SKM-1 (cell line): ENCODE data around the gene SORCS3.
"Not testable (repeated sequence)": the region's sequence is repeated elsewhere in the genome, so short reads cannot be mapped to it uniquely, and the experiment has no call there.

Experiments used
- DNase-seq: peaks from one replicate; lab custom pipeline; 2025; ENCODE audit not compliant: unreplicated experiment; lab: John Stamatoyannopoulos, UW

Gene SORCS3

GRCh38 chr10:104689547-104689946, 48.5 kb downstream of the SORCS3 start:
- no peak for DNase-seq

GRCh38 chr10:104690101-104690500, 49.0 kb downstream of the SORCS3 start:
- DNase-seq, result no peak

- DNase-seq, result no peak
These were observed 49.9 kb downstream of the SORCS3 start for GRCh38 chr10:104690959-104691358.

DNA sequence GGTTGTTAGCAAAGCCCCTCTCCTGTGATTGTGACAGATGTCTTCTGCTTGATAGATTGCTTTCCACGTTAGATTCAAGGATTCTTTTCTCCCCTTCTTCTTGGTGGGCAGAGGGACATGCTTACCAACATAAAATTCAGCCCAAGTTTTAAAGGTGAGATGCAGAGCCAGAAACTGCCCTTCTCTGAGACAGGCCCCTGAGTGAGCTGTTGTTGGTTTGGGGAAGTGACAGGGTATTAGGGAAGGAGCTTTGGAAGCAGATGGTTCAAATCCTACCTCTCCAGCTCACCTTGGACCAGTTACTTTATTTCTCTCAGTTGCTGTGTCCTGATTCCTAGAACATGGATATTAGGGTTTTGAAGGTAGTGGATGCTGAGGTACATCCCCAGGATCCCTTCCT, 53.0 kb downstream of the SORCS3 start:
- DNase-seq, result no peak

DNA sequence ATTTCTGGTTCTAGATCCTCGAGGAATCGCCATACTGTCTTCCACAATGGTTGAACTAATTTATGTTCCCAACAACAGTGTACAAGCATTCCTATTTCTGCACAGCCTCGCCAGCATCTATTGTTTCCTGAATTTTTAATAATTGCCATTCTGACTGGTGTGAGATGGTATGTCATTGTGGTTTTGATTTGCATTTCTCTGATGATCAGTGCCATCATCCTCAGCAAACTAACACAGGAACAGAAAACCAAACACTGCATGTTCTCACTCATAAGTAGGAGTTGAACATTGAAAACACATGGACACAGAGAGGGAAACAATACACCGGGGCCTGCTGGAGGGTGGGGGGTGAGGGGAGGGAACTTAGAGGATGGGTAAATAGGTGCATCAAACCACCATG, 62.2 kb downstream of the SORCS3 start:
- not testable (repeated sequence) for DNase-seq

- no peak for DNase-seq
These were observed 65.8 kb downstream of the SORCS3 start for GRCh38 chr10:104706886-104707285.

DNA sequence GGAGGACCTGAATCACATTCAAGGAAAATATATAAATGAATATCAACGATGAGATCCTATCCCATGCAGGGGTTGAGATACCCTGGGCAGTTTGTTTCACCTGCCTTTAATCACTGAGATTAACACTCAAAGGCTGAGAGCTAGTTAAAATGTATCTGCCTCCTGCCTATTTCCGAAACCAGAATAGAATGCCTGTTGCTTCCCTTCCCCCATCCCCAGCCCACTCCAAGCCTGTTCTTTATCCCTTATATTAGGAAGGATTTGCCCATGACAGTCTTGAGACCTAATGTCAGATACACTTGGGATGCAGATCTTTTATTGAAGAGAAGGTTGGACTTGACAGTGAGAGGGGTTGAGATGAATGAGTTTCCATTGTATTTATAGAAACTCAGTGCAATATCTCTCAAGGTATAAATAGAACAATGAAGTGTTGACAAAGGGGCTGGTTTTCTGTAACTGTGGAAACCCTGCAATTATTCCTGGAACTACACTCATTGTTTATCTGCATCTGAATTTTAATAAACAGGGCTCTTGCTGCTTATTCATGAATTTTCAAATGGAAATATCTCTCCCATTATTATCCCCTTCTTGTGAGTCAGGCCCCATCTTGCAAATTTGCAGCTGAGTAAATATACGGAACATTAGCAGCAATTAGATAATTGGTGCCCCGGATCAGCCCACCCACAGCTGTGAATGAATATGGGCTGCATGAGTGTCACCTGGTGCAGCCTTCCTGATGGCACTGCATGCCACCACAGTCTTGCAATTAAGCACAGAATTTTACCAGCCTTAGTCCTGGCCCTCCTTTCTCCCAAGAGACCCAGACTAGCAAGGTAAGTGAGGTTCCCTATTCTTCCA, 66.7 kb downstream of the SORCS3 start:
- DNase-seq, result no peak

- no peak for DNase-seq
These were observed 70.2 kb downstream of the SORCS3 start for GRCh38 chr10:104711302-104711721.

GRCh38 chr10:104730593-104730992, 89.5 kb downstream of the SORCS3 start:
- not testable (repeated sequence) for DNase-seq

DNA sequence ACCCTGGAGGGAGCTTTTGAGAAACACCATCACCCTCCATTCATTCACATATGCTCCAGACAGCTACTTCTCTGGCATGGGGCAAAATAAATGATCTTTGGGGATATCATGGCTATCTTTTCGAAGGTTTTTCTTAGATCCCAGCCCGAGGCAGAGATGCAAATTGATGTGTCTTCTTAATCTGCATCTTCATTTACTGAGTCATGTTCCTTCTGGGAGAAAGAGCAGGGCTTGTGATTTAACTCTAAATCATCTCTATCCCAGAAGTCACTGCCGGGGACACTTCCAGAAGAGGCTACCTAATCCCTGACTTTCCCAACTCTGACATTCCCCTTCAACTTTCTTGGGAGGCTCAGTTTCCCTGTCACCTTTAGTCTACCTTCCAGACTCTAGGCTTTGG, 90.1 kb downstream of the SORCS3 start:
- DNase-seq, result no peak

- DNase-seq, result no peak
These were observed 91.1 kb downstream of the SORCS3 start for GRCh38 chr10:104732222-104732621.

DNA sequence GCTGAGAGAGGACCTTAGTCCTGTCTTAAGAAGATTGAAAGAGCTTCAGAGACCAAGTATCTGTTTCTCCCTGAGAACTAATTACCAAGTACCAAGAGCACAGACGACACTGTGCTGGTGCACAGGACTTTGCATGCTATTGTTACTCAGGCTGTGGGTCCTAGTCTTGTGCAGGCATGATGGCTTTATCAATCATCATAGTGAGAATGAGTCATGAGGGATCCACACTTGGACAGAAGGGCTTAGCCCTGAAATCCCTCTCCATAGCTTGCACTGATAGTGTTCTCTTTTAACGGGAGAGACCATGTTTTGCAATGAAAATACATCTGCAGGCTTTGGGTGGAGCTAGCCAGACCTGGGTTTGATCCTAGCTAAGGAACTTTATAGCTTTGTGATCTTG, 93.3 kb downstream of the SORCS3 start:
- no peak for DNase-seq

DNA sequence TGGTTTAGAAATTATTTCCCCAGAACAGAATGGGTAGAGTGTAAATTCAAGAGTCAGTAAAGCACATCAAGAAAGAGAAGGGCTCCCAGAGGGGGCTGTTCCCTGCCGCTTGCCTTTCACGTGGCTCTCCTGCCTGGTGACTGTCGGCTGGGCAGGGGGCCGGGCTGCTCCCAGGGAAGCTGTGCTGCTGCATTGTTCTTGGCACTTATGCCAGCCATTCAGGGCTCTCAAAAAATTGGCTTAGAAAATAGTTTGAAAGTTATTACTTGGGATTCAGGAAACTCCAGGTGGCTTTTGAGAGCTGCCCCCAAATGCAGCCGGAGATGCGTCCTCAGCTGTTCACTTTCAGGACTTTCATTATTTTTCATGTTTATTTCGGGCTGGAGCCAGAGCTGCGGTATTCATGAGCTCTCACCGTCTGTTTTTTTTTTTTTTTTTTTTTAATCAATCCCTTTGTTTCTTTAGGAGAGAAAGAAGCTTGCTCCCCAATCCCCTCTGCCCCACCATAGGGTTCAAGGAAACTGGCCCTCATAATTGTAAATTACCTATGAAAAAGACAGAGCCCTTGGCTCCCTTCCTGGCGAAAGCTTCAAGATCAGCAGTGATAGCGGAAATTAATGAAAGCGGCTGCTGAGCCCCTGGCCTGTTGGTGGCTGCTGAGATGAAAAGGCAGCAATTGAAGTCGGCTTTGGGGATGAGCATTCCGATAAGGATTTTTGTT, 94.1 kb downstream of the SORCS3 start:
- no peak for DNase-seq

- DNase-seq, result no peak
These were observed 94.8 kb downstream of the SORCS3 start for GRCh38 chr10:104735757-104736391.

- no peak for DNase-seq
These were observed 100.0 kb downstream of the SORCS3 start for GRCh38 chr10:104741127-104741526.

GRCh38 chr10:104744052-104744451, 103.0 kb downstream of the SORCS3 start:
- no peak for DNase-seq

DNA sequence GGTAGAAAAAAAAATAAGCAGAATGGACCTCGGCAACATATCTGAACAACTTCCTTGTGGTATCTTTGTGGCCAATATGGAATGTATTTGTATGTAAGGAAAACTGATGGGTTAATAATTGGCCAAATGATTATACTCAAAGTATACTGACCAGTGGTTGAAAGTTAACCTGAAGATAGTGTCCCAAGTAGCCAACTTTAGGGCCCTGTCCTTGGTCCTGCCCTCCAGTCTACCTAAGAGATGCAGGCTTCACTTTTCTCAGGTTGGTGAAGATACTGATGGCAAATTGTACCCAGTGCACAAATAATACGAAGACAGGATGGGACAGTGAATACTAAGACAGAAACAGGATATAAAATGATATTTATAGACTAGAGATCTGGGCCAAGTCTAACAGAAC, 109.2 kb downstream of the SORCS3 start:
- no peak for DNase-seq

- no peak for DNase-seq
These were observed 121.7 kb downstream of the SORCS3 start for GRCh38 chr10:104762793-104763192.

DNA sequence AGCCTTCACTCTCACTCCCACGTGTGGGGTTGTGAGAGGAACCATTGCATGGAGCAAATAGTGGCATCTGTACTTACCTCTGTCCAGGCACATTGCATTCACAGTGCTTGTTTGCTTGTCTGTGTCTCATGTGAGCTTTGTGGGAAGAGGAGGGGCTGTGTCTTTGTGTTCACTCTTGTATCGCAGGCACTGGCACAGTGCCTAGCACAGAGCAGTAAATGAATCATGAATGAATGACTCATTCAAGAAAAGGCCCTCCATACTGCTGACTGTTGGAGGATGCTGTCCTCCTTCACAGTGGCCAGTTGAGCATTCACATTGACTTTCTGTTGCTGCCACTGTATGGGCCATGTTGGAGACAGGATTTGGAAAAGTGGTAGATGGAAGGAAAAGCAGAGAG, 125.3 kb downstream of the SORCS3 start:
- DNase-seq, result no peak

DNA sequence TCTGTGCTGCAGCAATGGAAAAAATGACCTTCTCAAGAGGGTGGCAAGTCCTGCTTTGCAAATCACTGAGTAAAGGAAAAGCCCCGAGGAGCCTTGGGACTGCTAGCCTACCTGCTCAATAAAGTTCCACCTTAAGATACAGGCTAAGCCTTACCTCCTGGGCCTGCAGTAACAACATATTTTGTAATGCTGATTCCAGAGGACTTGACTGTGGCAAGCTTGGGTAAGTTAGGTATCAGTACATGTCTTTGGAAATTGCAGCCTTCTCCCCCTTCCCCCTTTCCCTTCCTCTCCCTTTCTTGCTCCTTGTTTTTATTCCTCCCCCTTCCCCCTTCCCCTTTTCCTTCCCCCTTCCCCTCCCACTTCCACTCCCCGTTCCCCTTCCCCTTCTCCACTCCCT, 126.2 kb downstream of the SORCS3 start:
- no peak for DNase-seq

DNA sequence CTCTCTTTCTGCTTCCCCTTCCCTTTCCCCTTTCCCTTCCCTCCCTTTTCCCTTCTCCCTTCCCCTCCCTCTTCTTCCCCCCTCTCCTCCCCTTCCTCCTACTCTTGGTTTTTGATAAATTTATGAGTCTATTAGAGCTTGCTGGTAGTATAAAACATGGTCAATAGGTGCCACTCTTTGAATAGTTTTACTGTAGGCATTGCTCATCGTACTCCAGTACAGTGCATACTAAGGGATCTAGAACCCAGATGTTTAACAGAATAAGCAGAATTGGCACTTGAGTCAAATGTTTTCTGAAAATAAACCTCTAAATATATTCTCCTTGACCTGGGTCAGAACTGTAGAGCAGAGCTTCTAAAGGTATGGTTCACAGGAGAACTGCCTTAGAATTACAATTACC, 126.7 kb downstream of the SORCS3 start:
- DNase-seq, result no peak

DNA sequence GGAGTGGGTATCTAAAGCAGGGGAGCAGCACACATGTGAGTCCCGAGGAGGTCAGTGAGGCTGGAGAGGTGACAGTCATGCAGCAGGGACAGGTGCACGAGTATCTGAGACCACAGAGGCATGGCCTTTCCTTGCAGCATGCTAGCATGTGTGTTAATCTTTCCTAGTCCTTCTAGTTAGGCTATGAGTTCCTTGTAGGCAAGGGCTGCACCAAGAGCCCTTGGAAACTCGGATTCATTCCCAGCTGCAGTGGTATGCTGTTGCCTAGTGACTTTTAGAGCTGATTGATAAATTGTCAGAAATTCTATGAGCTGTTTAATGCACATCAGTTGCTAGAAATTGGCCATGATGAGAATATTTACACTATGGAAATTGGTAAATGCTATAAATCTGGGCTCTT, 132.0 kb downstream of the SORCS3 start:
- DNase-seq, result no peak
